IPS-15b (cell line): ENCODE data around the gene P2RX4.
"Not testable (repeated sequence)": the region's sequence is repeated elsewhere in the genome, so short reads cannot be mapped to it uniquely, and the experiment has no call there.

Experiments
- H3K27me3 ChIP-seq: one replicate; pipeline ENCODE4 v1.6.1; 2013; ENCODE audit warnings: low read length; ENCODE audit not compliant: control insufficient read depth, insufficient read depth
- H3K36me3 ChIP-seq: one replicate; pipeline ENCODE4 v1.6.1; 2013; ENCODE audit warnings: low read length; ENCODE audit not compliant: control insufficient read depth, insufficient read depth
- H3K4me1 ChIP-seq: one replicate; pipeline ENCODE4 v1.6.1; 2013; ENCODE audit warnings: mild to moderate bottlenecking, low read length; ENCODE audit not compliant: control insufficient read depth, insufficient read depth
- H3K4me3 ChIP-seq: one replicate; pipeline ENCODE4 v1.5.1; 2013; ENCODE audit warnings: low read depth, low read length
- H3K9ac ChIP-seq: one replicate; pipeline ENCODE4 v1.6.1; 2013; ENCODE audit warnings: low read depth, mild to moderate bottlenecking, low read length
- H3K9me3 ChIP-seq: one replicate; pipeline ENCODE4 v1.6.1; 2013; ENCODE audit warnings: mild to moderate bottlenecking, low read length; ENCODE audit not compliant: control insufficient read depth, insufficient read depth

Gene P2RX4

DNA sequence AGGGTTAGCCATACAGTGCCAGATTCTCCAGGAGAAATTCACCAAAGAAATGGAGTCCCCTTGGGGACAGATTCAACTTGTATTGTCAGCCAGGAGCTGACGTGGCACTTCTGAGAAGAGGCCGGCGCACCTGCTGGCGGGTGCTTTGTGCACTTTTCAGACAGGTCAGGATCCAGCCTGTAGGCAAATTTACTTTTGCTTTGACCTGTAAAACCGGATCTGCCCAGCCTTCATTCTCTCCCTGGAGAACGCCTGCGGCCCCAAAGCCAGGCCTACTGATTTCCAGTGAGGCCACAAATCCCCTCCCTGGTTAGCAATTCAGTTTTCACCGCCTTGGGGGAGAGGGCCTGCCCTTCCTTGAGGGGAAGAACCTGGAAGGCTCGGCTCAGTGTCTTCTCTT, 17.4 kb downstream of the P2RX4 start:
- Histone ChIP-seq H3K4me3 (no peak overlapping the region), H3K27me3 (no peaks in the 10 kb centered on the region), H3K9me3 (no peaks in the 10 kb centered on the region), H3K36me3 (peaks cover 3% of the 10 kb centered on the region), H3K9ac (no peak overlapping the region), H3K4me1 (no peaks in the 10 kb centered on the region)

DNA sequence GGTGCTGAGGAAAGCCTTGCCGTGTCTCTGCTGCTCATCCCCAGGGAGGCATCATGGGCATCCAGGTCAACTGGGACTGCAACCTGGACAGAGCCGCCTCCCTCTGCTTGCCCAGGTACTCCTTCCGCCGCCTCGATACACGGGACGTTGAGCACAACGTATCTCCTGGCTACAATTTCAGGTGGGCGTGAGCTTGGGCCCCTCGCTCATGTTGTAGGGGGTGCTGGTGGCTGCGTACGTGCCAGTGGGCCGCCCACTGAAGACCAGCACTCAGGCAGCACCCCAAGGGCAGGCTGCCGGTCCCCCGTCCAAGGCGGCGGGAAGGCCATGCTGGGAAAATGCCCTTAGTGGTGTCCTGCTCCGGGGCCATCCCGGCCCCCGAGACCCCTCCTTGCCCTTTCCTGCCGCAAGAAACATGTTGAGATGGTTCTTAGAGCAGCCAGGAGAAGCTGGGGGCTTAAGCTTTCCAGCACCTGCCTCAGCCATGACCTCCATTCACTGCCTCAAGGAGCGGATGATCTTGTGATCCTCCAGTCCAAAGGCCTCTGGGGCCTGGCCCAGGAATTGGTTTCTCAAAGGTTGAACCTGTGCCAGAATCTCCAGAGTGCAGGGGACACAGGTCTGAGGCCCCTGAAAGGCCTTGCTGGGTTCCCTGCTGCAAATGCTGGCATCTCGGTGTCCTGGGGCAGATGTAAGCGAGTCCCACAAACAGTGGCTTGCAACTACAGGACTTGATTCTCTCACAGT, 19.2 kb downstream of the P2RX4 start:
- Histone ChIP-seq H3K4me1 (no peaks in the 10 kb centered on the region), H3K36me3 (no peaks in the 10 kb centered on the region), H3K27me3 (no peaks in the 10 kb centered on the region), H3K9me3 (no peaks in the 10 kb centered on the region), H3K4me3 (no peak overlapping the region), H3K9ac (no peak overlapping the region)

DNA sequence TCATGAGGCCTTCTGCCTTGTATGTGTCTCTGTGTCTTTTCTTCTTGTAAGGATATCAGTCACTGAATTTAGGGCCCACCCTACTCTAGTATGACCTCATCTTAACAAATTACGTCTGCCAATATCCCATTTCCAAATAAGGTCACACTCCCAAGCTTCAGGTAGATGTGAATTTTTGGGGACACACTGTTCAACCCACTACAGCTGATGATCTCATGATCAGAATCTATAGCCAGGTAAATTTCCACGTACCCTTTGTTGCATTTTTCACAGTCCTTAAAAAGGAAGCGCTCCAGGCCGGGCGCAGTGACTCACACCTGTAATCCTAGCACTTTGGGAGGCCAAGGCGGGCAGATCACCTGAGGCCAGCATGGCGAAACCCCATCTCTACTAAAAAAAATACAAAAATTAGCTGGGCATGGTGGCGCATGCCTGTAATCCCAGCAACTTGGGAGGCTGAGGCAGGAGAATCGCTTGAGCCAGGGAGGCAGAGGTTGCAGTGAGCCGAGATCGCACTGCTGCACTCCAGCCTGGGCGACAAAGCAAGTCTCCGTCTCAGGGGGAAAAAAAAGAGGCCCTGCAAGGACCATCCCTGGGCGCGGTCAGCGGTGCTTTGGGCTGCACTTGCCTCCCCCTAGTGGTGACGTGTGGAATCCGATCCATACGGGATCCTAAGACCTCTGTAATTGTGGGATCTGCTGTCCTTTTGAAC, 20.1 kb downstream of the P2RX4 start:
- H3K27me3 ChIP-seq, H3K9me3 ChIP-seq, H3K4me3 ChIP-seq, H3K9ac ChIP-seq, H3K36me3 ChIP-seq, H3K4me1 ChIP-seq: not testable (repeated sequence)

DNA sequence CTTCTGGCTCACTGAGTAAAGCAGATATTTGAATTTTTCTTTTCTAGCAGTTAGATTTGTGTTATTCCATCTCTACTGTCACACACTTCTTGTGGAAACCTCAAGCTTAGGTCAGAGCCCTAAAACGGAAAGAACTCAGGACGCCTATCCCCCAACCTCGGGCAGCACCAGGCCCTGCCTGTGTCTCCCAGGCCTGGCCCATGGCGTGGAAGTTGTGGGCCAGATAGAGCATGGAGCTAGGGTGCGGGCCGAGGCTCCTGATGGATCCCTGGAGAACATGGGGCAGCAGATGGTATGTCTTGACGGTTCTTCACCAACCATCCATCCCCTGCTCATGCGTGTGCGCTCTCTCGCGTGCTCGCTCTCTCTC, 20.6 kb downstream of the P2RX4 start:
- Histone ChIP-seq H3K36me3 (no peaks in the 10 kb centered on the region), H3K27me3 (no peaks in the 10 kb centered on the region)

DNA sequence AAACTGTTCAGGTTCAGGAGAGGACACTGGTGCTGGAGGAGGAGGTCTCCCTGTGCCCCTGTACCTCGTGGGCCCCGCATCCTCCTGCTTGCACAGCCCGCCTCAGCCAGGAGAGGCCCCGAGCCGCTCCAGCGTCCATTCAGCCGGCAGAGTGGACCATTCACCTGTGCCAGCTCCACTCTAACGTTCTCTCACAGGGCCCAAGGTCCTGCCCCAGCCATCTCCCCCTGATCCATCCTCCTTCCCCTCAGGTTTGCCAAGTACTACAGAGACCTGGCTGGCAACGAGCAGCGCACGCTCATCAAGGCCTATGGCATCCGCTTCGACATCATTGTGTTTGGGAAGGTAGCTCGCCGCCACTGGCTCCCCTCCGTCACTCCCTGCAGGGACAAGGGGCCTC, 22.2 kb downstream of the P2RX4 start:
- H3K36me3 ChIP-seq = no peaks in the 10 kb centered on the region
- no peaks in the 10 kb centered on the region for H3K9me3 ChIP-seq
- H3K4me1 ChIP-seq = no peaks in the 10 kb centered on the region
- no peak overlapping the region for H3K9ac ChIP-seq
- no peak overlapping the region for H3K4me3 ChIP-seq
- no peaks in the 10 kb centered on the region for H3K27me3 ChIP-seq

More for the DNA sequence above, 20.6 kb downstream of the P2RX4 start:
- no peaks in the 10 kb centered on the region for H3K4me1 ChIP-seq
- no peaks in the 10 kb centered on the region for H3K9me3 ChIP-seq
- no peak overlapping the region for H3K4me3 ChIP-seq
- H3K9ac ChIP-seq = no peak overlapping the region

DNA sequence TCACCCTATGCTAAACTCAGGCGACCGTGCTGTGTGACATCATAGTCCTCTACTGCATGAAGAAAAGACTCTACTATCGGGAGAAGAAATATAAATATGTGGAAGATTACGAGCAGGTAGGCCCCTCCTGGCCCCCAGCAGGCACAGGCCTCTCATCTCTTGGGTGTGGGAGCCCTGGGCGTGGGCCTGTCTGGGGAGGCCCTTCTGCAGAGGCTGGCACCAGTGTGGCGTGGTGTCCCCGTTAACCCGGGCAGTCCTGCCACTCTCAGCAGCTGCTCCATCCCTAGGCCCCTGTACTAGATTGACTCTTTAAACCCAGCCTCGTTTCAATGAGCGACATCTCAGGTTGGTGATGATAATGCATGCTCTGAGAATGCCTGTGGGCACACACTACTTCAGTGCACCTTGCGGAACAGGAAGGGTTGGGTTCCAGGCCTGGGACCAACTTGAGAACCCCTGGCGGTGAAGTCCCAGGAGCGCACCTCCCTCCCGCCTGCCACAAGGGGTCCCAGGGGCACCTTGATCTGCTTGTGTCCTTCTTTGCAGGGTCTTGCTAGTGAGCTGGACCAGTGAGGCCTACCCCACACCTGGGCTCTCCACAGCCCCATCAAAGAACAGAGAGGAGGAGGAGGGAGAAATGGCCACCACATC, 23.2 kb downstream of the P2RX4 start:
- Histone ChIP-seq H3K4me1 (no peaks in the 10 kb centered on the region), H3K9ac (no peak overlapping the region), H3K36me3 (no peaks in the 10 kb centered on the region), H3K27me3 (no peaks in the 10 kb centered on the region), H3K9me3 (no peaks in the 10 kb centered on the region), H3K4me3 (no peak overlapping the region)

DNA sequence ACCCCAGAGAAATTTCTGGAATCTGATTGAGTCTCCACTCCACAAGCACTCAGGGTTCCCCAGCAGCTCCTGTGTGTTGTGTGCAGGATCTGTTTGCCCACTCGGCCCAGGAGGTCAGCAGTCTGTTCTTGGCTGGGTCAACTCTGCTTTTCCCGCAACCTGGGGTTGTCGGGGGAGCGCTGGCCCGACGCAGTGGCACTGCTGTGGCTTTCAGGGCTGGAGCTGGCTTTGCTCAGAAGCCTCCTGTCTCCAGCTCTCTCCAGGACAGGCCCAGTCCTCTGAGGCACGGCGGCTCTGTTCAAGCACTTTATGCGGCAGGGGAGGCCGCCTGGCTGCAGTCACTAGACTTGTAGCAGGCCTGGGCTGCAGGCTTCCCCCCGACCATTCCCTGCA, 23.7 kb downstream of the P2RX4 start:
- no peaks in the 10 kb centered on the region for H3K4me1 ChIP-seq
- no peaks in the 10 kb centered on the region for H3K9me3 ChIP-seq
- no peaks in the 10 kb centered on the region for H3K36me3 ChIP-seq
- H3K27me3 ChIP-seq = no peaks in the 10 kb centered on the region
- no peak overlapping the region for H3K4me3 ChIP-seq
- no peak overlapping the region for H3K9ac ChIP-seq

DNA sequence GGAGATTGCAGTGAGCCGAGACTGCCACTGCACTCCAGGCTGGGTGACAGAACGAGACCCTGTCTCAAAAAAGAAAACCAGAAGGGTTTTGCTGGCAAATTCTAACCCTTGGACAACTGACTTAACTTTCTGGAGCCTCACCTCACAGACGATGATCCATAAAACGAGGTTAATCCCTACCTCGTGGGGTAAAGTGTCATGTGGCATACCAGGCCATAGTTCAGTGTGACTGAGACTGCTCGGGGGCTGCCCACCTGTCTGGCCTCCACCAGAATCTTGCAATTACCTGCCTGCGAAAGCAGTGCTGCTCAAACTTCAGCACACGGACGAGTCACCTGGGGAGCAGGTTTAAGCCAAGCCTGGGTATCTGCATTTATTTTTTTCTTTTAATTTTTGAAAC, 26.8 kb downstream of the P2RX4 start:
- H3K9me3 ChIP-seq = no peaks in the 10 kb centered on the region
- no peaks in the 10 kb centered on the region for H3K27me3 ChIP-seq
- no peak overlapping the region for H3K9ac ChIP-seq
- H3K4me3 ChIP-seq = no peak overlapping the region
- H3K4me1 ChIP-seq = peaks cover 6% of the 10 kb centered on the region
- peaks cover 4% of the 10 kb centered on the region for H3K36me3 ChIP-seq

DNA sequence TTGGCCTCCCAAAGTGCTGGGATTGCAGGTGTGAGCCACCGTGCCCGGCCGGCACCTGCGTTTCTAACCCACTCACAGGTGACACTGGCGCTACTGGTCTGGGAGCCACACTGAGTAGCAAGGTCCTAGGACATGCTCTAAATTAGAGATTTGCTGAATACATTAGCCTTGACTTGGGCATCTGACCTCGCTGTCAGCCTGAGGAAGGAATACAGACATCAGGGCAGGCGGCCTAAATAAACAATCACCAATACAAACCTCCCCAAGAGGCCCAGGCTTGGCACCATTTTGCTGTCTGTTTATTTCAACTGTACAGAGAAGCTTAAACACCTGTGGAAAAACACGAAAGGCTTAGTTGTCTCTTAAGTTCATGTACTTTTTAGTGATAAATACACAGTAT, 27.5 kb downstream of the P2RX4 start:
- H3K36me3 ChIP-seq = peaks cover 4% of the 10 kb centered on the region
- no peak overlapping the region for H3K4me3 ChIP-seq
- no peak overlapping the region for H3K9ac ChIP-seq
- no peaks in the 10 kb centered on the region for H3K27me3 ChIP-seq
- H3K4me1 ChIP-seq = peaks cover 6% of the 10 kb centered on the region
- H3K9me3 ChIP-seq = no peaks in the 10 kb centered on the region

DNA sequence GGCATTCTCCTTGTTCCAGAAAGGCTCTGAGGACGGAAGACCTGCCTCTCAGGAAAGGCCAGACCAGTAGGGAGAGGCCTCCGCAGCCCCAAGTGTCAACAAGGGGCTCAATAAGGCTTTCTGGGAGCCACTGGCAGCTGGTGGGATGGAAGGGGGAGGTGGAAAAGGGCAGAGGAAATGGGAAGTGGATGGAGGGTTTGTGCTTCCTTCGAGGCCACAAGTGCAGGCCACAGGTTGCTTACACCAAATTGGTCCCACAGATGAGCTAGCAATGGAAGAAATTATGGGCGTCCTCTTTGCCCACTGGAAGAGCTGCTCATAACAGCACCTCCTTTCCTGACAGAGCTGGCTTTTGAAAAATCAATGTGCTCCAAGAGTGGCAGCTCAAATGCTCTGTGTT, 28.2 kb downstream of the P2RX4 start:
- Histone ChIP-seq H3K4me1 (peaks cover 6% of the 10 kb centered on the region), H3K27me3 (no peaks in the 10 kb centered on the region), H3K9me3 (no peaks in the 10 kb centered on the region), H3K36me3 (peaks cover 4% of the 10 kb centered on the region), H3K4me3 (no peak overlapping the region), H3K9ac (no peak overlapping the region)

DNA sequence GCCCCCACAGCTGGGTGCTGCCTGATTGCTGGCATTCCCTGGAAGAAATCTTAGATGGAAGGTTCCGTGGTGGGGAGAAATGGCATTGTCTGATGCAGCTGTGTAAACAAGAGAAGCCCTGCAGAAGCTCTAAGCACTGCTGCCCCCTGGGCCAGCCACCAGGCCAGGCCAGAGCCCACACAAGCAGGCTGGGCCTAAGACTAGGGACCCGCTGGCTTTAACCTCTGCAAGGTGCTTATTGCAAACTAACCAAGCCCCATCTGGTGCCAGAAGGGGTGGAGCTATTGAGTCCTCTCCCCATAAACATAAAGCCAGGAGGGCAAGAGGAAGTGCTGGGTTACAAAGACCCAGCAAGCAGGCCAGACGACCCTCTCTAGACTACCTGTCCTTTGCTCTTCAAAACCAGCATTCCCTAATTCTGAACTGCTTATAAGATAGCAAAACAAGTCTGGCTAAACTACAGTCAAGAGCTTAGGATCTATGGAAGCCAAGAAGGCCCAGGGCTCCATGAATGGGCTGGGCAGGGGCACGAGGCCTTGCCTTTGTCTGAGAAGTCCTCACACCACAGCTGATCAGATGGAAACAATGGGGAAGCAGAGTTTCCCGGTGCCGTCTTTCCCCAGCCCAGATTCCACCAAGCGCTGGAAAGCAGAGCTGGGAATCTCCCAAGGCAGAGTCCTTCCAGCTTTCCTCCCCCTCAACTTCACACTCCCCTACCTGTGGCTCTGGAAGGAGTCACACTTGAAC, 28.8 kb downstream of the P2RX4 start:
- Histone ChIP-seq H3K27me3 (no peaks in the 10 kb centered on the region), H3K4me3 (no peak overlapping the region), H3K4me1 (peaks cover 6% of the 10 kb centered on the region), H3K9me3 (no peaks in the 10 kb centered on the region), H3K36me3 (peaks cover 7% of the 10 kb centered on the region), H3K9ac (peak overlapping the region; percentile 32)
